HG02798 (cell line): ENCODE results near the gene DDR2.
"Not testable (repeated sequence)": the region's sequence is repeated elsewhere in the genome, so short reads cannot be mapped to it uniquely, and the experiment has no call there.

Experiments used
- ATAC-seq: cut with Tn5 transposase; IDR thresholded peaks from one replicate; pipeline ENCODE4 v1.9.1; 2021; ENCODE audit warnings: mild to moderate bottlenecking; ENCODE audit not compliant: unreplicated experiment, poor library complexity

Gene DDR2

DNA sequence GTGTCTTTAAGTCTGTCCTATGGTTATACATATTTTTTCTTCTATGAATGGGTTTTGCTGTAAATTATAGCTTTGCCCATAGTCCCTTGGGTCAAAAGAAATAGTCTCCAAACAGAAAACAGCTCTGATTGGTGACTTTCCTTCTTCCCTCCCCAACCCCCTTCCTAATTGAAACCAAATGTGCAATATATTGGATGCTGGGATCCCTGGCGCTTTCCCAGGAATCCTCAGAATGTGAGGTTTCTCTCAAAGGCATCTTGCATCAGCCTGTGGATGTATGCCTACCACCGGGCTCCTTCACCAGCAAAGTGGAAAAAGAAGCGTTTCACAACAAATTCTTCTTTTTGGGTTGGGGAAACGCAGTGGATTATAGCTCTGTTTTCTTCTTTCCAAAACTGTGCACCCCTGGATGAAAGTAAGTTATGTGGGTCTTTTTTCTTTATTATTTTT, at the start of gene DDR2:
TSS of gene DDR2 (plus strand) at position 248 of the 450 bp plus-strand sequence. CDS start 86,600 bp downstream, outside the sequence.
- ATAC-seq: no peak

- not testable (repeated sequence) for ATAC-seq
These were observed 49.4 kb upstream of the DDR2 start for GRCh38 chr1:162582901-162583300.

GRCh38 chr1:162585101-162585500, 47.2 kb upstream of the DDR2 start:
- not testable (repeated sequence) for ATAC-seq

DNA sequence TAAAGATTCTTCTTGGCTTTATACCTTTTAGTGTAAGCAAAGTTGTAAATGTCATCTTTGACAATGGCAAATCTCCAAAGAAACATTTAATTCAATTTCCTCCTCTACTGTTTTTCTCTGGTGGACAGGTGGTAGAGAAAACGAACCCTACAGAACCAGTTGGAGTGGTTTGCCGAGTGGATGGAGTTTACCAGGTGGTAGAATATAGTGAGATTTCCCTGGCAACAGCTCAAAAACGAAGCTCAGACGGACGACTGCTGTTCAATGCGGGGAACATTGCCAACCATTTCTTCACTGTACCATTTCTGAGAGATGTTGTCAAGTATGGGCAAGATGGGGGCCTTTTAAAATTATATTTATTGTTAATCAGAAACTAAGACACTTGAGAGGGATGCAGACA, 44.9 kb upstream of the DDR2 start:
- no peak for ATAC-seq

- ATAC-seq: no peak
These were observed 44.5 kb upstream of the DDR2 start for GRCh38 chr1:162587761-162588260.

DNA sequence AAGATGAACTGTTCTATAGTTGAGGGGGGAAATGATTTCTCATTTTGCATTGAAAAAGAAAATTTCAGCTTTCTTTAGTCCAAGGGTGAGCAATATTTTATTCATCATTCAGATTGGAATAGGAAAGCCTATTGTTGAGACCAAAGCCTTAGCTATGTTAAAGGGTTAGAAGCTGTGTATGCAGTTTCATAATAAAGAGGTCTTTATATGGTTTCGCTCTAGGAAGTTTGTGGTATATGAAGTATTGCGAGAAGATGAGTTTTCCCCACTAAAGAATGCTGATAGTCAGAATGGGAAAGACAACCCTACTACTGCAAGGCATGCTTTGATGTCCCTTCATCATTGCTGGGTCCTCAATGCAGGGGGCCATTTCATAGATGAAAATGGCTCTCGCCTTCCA, 42.2 kb upstream of the DDR2 start:
- ATAC-seq: no peak

GRCh38 chr1:162590686-162591085, 41.6 kb upstream of the DDR2 start:
- ATAC-seq: no peak

GRCh38 chr1:162596514-162597170, 35.6 kb upstream of the DDR2 start:
- ATAC-seq: no peak

GRCh38 chr1:162599451-162599850, 32.8 kb upstream of the DDR2 start:
- ATAC-seq: no peak

DNA sequence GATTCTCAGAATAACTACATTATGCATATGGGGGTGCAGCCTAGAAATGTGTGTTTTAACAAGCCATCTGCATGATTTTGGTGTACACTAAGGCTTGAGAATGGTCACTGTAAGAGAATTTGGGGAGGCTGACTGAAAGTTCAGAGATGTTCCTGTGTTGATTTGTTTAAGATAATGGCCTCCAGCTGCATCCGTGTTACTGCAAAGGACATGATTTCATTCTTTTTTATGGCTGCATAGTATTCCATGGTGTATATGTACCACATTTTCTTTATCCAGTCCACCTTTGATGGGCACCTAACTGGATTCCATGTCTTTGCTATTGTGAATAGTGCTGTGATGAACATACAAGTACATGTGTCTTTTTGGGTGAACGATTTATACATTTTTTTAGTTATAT, 29.1 kb upstream of the DDR2 start:
- ATAC-seq: not testable (repeated sequence)

DNA sequence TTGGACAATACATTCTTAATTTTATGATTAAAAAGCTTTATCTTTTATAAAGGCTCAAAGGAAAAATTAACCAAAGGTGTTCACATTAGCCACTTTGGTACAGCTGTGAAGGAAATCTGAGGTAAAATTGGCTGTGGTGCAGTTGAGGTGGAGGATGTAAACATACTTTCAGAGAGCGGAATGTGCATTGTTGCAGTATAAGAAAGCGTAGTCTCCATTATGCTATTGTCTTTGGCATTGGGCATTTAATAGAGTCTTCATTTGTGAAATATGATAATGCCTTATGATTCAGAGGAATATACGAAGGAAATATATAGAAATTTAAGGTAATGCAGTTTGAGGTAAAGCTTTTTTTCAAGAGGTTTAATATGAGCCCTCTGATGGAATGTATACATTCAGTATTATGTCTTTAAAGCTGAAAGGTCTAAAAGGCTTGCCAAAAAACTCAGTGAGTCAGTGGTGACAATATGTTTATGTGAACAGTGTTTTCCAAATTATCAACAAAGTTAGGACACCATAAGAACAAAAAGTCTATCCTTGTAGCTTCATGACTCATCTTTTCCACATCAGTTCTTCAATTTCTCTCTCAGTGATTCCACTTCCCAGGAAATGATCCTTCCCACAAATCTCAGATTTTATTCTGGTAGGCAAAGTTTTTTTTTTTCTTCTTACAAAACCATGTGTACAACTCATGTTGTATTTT, 26.9 kb upstream of the DDR2 start:
- ATAC-seq: no peak

DNA sequence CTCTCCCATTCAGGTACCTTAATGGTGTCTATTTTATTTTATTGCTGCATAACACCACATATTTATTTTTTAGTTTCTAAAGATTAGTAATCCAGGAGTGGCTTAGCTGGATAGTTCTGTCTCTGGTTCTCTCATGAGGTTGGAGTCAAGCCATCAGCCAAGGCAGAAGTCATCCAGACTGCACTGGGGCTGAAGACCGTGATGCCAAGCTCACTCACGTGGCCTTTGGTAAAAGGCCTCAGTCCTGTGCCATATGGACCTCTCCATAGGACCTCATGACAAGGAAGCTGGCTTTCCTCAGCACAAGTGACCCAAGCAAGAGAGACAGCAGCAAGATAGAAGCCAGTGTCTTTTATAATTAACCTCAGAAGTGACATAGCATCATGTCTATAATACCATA, 23.0 kb upstream of the DDR2 start:
- no peak for ATAC-seq

DNA sequence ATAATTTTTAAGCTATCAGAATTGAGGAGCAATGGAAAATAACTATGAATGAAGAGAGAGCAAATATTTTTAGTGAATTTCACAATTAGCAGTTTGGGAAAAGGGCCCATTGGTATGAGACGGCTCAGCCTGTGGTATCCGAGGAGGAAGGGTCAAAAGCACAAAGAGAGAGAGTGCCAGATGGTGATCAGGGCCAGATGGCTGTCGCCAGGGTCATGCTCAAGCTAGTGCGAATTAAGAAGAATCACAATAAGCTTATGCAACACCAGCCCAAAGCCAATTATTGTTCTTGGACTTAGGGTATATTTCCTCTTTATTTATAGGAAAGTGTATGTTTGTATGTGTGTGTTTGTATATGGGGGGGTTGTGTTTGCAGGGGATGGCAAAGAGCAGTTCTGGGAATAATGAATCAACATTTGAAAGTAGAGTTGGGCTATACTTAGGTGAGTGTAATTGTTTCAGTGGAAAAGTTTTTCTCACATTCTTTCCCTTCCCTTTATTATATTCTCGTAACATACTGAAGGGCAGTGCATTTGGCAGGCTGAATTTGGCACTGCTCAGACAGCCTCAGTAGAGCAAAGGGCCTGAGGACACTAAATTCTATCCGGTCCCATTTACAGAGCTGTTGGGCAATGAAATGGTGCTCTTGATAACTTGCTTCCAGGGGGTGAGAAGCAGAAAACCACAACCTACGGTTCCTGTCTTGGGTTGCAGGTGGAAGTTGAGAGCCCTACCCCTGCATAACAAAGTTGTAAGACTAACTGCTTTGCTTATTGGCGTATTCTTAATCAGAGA, 19.5 kb upstream of the DDR2 start:
- no peak for ATAC-seq

DNA sequence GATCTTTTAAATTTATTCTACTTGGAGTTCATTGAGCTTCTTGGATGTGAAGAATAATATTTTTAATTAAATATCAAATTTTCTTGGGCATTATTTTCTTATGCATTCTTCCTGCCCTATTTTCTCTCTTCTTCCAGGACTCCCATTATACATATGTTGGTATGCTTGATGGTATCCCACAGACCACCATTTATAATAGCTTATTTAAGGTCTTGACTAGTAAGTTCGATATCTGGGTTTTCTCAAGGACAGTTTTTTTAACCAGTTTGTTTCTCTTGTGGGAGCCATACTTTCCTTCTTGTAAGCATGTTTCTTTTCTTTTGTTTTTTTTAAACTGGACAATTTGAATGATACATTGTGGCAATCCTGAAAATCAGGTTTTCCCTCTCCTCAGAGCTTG, 15.4 kb upstream of the DDR2 start:
- no peak for ATAC-seq

DNA sequence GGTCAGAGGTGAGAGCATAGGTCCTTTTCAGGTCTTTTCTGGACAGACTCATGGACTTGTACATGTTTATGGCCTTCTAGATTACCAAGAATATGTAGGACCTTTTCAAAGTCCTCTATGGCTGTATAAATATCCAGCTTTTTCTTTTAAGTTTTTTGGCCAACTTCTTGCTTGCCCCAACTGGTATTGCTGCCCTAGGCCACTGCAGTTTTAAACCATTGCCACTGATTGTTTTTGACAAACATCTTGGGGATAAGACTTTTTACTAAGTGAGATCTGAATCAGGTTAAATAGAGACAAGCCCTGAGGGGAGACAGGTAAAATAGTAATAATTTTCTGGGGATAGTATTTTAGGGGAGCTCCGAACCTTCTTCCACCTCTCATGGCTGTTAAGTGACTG, 14.8 kb upstream of the DDR2 start:
- no peak for ATAC-seq

DNA sequence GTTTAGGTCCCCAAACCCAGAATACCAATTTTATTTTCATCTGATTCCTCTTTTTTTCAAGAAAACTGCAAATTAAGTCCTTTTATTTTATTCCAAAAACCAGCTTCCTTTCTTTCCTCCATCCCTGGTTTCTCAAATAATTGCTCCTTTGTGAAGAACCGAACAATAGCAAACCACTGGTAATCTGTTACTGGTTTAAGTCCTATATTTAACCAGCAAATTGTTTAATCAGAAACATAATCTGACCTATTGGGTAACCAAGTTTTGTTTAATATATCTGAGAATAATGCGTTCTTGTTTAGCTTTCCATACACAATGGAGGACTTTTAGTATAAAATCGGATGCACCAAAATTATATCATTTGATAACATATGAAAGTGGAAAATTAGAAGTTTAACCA, 13.2 kb upstream of the DDR2 start:
- no peak for ATAC-seq

GRCh38 chr1:162621256-162621655, 11.0 kb upstream of the DDR2 start:
- no peak for ATAC-seq

GRCh38 chr1:162625679-162626078, 6.6 kb upstream of the DDR2 start:
- ATAC-seq: no peak

DNA sequence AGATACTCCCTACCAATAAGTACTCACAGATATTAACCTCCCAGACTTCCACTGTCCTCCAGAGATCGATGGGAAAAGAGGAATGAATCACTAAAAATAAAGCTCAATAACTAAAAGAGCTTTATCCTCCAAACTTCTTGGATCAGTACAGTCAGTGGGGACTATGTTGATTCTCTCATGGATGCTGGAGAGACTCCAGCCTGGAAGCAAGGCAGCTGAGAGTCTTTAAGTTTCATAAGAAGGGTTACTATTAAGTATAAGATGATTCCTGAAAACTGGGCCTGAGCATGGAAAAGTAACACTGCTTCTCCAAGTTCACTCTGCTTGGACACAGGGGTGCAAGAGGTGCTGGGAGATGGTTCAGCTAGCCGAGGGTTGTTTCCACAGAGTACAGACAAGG, 6.2 kb upstream of the DDR2 start:
- no peak for ATAC-seq

GRCh38 chr1:162626761-162627160, 5.5 kb upstream of the DDR2 start:
- ATAC-seq: peak; percentile 49
